HepG2 (cell line): ENCODE measurements around the gene CES2. TPM values are rescaled to one million over a fixed set of nuclear protein-coding genes. Genes with fewer than 3 reads are reported as not detected.

ENCODE experiments used
- EEA1 ChIP-seq: sonication (generic); formaldehyde crosslinking; IDR thresholded peaks from 2 replicates; pipeline ENCODE4 v1.5.1; 2020; ENCODE audit warnings: mild to moderate bottlenecking, missing genetic modification reagents, borderline replicate concordance
- HOXD1 ChIP-seq: sonication (generic); formaldehyde crosslinking; IDR thresholded peaks from 2 replicates; pipeline ENCODE4 v1.5.0; 2020; ENCODE audit warnings: missing genetic modification reagents
- KAT7 ChIP-seq: IDR thresholded peaks from 2 replicates; pipeline ENCODE4 v1.6.1; 2018; ENCODE audit warnings: borderline replicate concordance, missing compliant biosample characterization
- NFRKB ChIP-seq: fragments of 450-650 bp; IDR thresholded peaks from 2 replicates; pipeline ENCODE4 v1.6.1; 2017
- RAD51 ChIP-seq: fragments of 450-650 bp; IDR thresholded peaks from 2 replicates; pipeline ENCODE4 v1.6.1; 2016; ENCODE audit warnings: borderline replicate concordance
- SETDB1 ChIP-seq: sonication (generic); formaldehyde crosslinking; IDR thresholded peaks from 2 replicates; pipeline ENCODE4 v1.5.1; 2020; ENCODE audit warnings: missing genetic modification reagents, mild to moderate bottlenecking, borderline replicate concordance
- XRCC5 ChIP-seq: fragments of 200-400 bp; formaldehyde crosslinking; optimal IDR thresholded peaks from 2 replicates; pipeline ENCODE3; 2017; ENCODE audit warnings: mild to moderate bottlenecking, low read length
- ZMYM3 ChIP-seq: sonication (generic); formaldehyde crosslinking; IDR thresholded peaks from 2 replicates; pipeline ENCODE4 v1.5.1; 2020; ENCODE audit warnings: mild to moderate bottlenecking, missing genetic modification reagents
- ZNF205 ChIP-seq: IDR thresholded peaks from 2 replicates; pipeline ENCODE4 v1.6.1; 2018; ENCODE audit warnings: missing biosample characterization, missing genetic modification reagents
- ZNF768 ChIP-seq: sonication (generic); formaldehyde crosslinking; IDR thresholded peaks from 2 replicates; pipeline ENCODE4 v1.4.0; 2020; ENCODE audit warnings: missing genetic modification reagents
- ZSCAN21 ChIP-seq: sonication (generic); formaldehyde crosslinking; IDR thresholded peaks from 2 replicates; pipeline ENCODE4 v1.8.0; 2022; ENCODE audit warnings: mild to moderate bottlenecking, missing genetic modification reagents, moderate library complexity, borderline replicate concordance
- ZSCAN31 ChIP-seq: sonication (generic); formaldehyde crosslinking; IDR thresholded peaks from 2 replicates; pipeline ENCODE4 v1.5.0; 2020; ENCODE audit warnings: low read depth, mild to moderate bottlenecking, missing genetic modification reagents
- polyA plus RNA-seq, 8 experiments: library from polyadenylated mRNA; depleted of rRNA in 3 of 8; stranded (reverse) in 7 of 8; unstranded in 1 of 8; fragments of >200 nt; fragmentation: Illumina TruSeq in 4 of 8; extraction: Trizol in 4 of 8; gene quantifications; 2 replicates each; pipeline versions ENCODE4 v1.2.1 to v1.2.3, GENCODE V29; 2011 to 2016; ENCODE audit warnings: low read depth in 4 of 8, missing spikeins in 1 of 8, mixed read lengths in 1 of 8; ENCODE audit not compliant: insufficient read depth in 1 of 8
- total RNA-seq, 5 experiments: library from RNA; depleted of rRNA; stranded (reverse); fragments of >200 nt; fragmentation: Illumina TruSeq; extraction: Trizol; gene quantifications; 2 replicates each; pipeline ENCODE4 v1.2.3, GENCODE V29; 2016; ENCODE audit warnings: low read depth in 1 of 5
- TF ChIP-seq, protein P1 (sequence below): sonication (generic); formaldehyde crosslinking; IDR thresholded peaks from 2 replicates; pipeline ENCODE4 v1.5.1; 2020; ENCODE audit warnings: missing genetic modification reagents, mild to moderate bottlenecking, borderline replicate concordance
- TF ChIP-seq, protein P2 (sequence below): sonication (generic); formaldehyde crosslinking; IDR thresholded peaks from 2 replicates; pipeline ENCODE4 v1.4.0; 2020; ENCODE audit warnings: missing genetic modification reagents
- TF ChIP-seq, protein P3 (sequence below): sonication (generic); formaldehyde crosslinking; IDR thresholded peaks from 2 replicates; pipeline ENCODE4 v1.8.0; 2022; ENCODE audit warnings: missing genetic modification reagents, mild to moderate bottlenecking, inconsistent platforms, borderline replicate concordance
- TF ChIP-seq, protein P4 (sequence below): sonication (generic); formaldehyde crosslinking; IDR thresholded peaks from 2 replicates; pipeline ENCODE4 v1.4.0; 2020; ENCODE audit warnings: missing genetic modification reagents
- TF ChIP-seq, protein P5 (sequence below): IDR thresholded peaks from 2 replicates; pipeline ENCODE4 v1.4.0; 2020; ENCODE audit warnings: mild to moderate bottlenecking, missing genetic modification reagents

Gene CES2
- total and polyA plus RNA-seq, 2 of the 13 experiments (the other 11 are each of a cell fraction or from before 2014, with no cell fraction given) = 50.6 to 63.8 TPM

DNA sequence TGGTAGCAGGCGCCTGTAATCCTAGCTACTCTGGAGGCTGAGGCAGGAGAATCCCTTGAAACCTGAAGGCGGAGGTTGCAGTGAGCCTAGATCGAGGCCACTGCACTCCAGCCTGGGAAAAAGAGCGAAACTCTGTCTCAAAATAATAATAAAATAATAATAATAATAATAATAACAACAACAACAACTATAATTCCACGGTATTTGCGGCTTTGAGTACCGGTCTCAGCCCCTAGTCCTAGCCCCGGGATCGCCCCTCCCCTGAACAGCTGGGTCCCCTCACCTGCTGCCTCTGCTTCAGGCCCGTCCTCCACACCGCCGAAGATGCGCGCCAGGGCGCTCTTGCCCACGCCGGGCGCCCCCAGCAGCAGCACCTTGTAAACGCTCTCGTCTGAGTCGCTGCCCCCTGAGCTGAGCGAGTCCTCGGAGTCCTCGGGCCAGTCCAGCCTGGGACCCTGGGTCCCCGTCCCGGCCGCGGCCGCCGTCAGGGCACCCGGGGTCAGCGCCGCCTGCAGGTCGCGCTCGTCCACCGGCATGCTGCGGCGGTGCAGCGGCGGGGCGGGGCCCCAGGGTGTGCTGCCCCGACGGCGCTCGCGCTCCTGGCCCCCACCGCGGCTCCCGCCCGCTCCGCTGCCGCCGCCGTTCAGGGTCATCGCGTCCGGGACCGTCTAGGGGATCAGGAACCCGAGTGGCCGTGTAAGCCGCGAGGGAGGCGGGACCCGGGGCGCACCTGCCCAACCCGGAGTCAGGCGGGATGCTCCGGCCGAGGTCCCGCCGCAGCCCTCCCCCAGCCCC, 10.6 kb upstream of the CES2 start (continued):
- TF ChIP-seq, protein P1, sequence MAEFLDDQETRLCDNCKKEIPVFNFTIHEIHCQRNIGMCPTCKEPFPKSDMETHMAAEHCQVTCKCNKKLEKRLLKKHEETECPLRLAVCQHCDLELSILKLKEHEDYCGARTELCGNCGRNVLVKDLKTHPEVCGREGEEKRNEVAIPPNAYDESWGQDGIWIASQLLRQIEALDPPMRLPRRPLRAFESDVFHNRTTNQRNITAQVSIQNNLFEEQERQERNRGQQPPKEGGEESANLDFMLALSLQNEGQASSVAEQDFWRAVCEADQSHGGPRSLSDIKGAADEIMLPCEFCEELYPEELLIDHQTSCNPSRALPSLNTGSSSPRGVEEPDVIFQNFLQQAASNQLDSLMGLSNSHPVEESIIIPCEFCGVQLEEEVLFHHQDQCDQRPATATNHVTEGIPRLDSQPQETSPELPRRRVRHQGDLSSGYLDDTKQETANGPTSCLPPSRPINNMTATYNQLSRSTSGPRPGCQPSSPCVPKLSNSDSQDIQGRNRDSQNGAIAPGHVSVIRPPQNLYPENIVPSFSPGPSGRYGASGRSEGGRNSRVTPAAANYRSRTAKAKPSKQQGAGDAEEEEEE (CRISPR knock-in tag) = no peak
- TF ChIP-seq HOXD1 (peak; percentile 74; the same call in 1 of the 2 replicates), RAD51 (no peak), EEA1 (CRISPR knock-in tag) (no peak), KAT7 (CRISPR knock-in tag) (no peak), SETDB1 (CRISPR knock-in tag) (no peak), XRCC5 (peak; percentile 58), ZNF205 (CRISPR knock-in tag) (0 out of 2 replicates have a peak, but pooled peaks have one; percentile 30), ZNF768 (CRISPR knock-in tag) (peak; percentile 44; the same call in 1 of the 2 replicates), NFRKB (no peak), ZSCAN31 (CRISPR knock-in tag) (no peak), ZSCAN21 (CRISPR knock-in tag) (0 out of 2 replicates have a peak, but pooled peaks have one; percentile 40), ZMYM3 (no peak)
- TF ChIP-seq, protein P2, sequence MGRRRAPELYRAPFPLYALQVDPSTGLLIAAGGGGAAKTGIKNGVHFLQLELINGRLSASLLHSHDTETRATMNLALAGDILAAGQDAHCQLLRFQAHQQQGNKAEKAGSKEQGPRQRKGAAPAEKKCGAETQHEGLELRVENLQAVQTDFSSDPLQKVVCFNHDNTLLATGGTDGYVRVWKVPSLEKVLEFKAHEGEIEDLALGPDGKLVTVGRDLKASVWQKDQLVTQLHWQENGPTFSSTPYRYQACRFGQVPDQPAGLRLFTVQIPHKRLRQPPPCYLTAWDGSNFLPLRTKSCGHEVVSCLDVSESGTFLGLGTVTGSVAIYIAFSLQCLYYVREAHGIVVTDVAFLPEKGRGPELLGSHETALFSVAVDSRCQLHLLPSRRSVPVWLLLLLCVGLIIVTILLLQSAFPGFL (CRISPR knock-in tag) = peak; percentile 83; the same call in 1 of the 2 replicates
- TF ChIP-seq, protein P3, sequence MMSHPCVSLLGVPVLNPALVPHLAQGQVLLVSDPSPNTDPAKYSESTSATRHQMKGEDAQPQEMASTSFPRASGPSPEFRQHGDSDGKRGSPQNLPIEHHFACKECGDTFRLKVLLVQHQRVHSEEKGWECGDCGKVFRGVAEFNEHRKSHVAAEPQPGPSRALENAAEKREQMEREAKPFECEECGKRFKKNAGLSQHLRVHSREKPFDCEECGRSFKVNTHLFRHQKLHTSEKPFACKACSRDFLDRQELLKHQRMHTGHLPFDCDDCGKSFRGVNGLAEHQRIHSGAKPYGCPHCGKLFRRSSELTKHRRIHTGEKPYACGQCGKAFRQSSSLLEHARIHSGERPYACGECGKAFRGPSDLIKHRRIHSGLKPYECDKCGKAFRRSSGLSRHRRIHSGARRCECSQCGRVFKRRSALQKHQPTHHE (CRISPR knock-in tag) = no peak
- TF ChIP-seq, protein P4, sequence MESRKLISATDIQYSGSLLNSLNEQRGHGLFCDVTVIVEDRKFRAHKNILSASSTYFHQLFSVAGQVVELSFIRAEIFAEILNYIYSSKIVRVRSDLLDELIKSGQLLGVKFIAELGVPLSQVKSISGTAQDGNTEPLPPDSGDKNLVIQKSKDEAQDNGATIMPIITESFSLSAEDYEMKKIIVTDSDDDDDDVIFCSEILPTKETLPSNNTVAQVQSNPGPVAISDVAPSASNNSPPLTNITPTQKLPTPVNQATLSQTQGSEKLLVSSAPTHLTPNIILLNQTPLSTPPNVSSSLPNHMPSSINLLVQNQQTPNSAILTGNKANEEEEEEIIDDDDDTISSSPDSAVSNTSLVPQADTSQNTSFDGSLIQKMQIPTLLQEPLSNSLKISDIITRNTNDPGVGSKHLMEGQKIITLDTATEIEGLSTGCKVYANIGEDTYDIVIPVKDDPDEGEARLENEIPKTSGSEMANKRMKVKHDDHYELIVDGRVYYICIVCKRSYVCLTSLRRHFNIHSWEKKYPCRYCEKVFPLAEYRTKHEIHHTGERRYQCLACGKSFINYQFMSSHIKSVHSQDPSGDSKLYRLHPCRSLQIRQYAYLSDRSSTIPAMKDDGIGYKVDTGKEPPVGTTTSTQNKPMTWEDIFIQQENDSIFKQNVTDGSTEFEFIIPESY (CRISPR knock-in tag) = peak; percentile 39
- TF ChIP-seq, protein P5, sequence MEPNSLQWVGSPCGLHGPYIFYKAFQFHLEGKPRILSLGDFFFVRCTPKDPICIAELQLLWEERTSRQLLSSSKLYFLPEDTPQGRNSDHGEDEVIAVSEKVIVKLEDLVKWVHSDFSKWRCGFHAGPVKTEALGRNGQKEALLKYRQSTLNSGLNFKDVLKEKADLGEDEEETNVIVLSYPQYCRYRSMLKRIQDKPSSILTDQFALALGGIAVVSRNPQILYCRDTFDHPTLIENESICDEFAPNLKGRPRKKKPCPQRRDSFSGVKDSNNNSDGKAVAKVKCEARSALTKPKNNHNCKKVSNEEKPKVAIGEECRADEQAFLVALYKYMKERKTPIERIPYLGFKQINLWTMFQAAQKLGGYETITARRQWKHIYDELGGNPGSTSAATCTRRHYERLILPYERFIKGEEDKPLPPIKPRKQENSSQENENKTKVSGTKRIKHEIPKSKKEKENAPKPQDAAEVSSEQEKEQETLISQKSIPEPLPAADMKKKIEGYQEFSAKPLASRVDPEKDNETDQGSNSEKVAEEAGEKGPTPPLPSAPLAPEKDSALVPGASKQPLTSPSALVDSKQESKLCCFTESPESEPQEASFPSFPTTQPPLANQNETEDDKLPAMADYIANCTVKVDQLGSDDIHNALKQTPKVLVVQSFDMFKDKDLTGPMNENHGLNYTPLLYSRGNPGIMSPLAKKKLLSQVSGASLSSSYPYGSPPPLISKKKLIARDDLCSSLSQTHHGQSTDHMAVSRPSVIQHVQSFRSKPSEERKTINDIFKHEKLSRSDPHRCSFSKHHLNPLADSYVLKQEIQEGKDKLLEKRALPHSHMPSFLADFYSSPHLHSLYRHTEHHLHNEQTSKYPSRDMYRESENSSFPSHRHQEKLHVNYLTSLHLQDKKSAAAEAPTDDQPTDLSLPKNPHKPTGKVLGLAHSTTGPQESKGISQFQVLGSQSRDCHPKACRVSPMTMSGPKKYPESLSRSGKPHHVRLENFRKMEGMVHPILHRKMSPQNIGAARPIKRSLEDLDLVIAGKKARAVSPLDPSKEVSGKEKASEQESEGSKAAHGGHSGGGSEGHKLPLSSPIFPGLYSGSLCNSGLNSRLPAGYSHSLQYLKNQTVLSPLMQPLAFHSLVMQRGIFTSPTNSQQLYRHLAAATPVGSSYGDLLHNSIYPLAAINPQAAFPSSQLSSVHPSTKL (CRISPR knock-in tag) = 0 out of 2 replicates have a peak, but pooled peaks have one; percentile 17
